ENCODE data around the gene ME2. TPM values are rescaled to one million over a fixed set of nuclear protein-coding genes. Genes with fewer than 3 reads are reported as not detected.

ME2 gene
- total and polyA plus RNA-seq, 2 donors (not counting 3 experiments of a cell fraction or from before 2014, with no cell fraction given), result 28.6 to 42.4 TPM

GRCh38 chr18:50969448-50969847 lies 90.5 kb downstream of the ME2 start:
- dilution Hi-C loops (cut with MboI; ENCODE audit: extremely low pct_ligation_motif_present, low sequenced_read_pairs) (no loop called here), intact Hi-C loops (cut with micrococcal nuclease) (no loop called here)
- TF ChIP-seq FOS (IDR thresholded peaks at IDR 0.05; ENCODE audit: borderline replicate concordance, insufficient read depth, low read length) (no peak), POLR2A (IDR thresholded peaks at IDR 0.05; ENCODE audit: low read depth, low read length) (no peak), JUN (IDR thresholded peaks at IDR 0.05; ENCODE audit: borderline replicate concordance, insufficient read depth, insufficient read length, low read depth) (no peak), CTCF (IDR thresholded peaks at IDR 0.05; ENCODE audit: extremely low read depth in 1 of 2, insufficient read depth in 1 of 2, low read depth in 1 of 2, low read length in 2 of 2) (no peak), MYC (IDR thresholded peaks at IDR 0.05; ENCODE audit: low read depth, low read length) (no peak), MAX (IDR thresholded peaks at IDR 0.05; ENCODE audit: insufficient read depth, insufficient read length) (no peak), GATA2 (IDR thresholded peaks at IDR 0.05; ENCODE audit: insufficient read depth, insufficient read length, low read depth, low read length) (no peak), POLR2AphosphoS5 (IDR thresholded peaks at IDR 0.05; ENCODE audit: insufficient read depth, low read depth, low read length) (no peak), EZH2 (IDR thresholded peaks at IDR 0.05; ENCODE audit: borderline replicate concordance, low read depth, low read length, severe bottlenecking) (no peak)
- Histone ChIP-seq H3K4me1 (ENCODE audit: control insufficient read depth, extremely low read depth, insufficient read depth, low read length) (peaks cover 11% of the 10 kb centered on the region), H2AFZ (ENCODE audit: low read depth, low read length) (no peak overlapping the region), H3K9me1 (replicated peaks; ENCODE audit: control insufficient read depth, extremely low read depth, insufficient read depth, low read length) (no peaks in the 10 kb centered on the region), H3K4me3 (replicated peaks in 1 of 3; ENCODE audit: insufficient read depth in 1 of 3, low read depth in 1 of 3, low read length in 3 of 3) (no peak overlapping the region), H3K9me3 (replicated peaks; ENCODE audit: control insufficient read depth, insufficient read depth, low read length) (no peaks in the 10 kb centered on the region), H3K27ac (ENCODE audit: insufficient read depth, low read depth, low read length) (no peak overlapping the region), H3K79me2 (ENCODE audit: control insufficient read depth, insufficient read depth, low read length) (peaks cover 6% of the 10 kb centered on the region), H3K4me2 (ENCODE audit: insufficient read depth, low read length) (peak overlapping the region; percentile 95), H3K27me3 (ENCODE audit: control insufficient read depth in 2 of 2, insufficient read depth in 2 of 2, low read length in 2 of 2) (no peaks in the 10 kb centered on the region), H4K20me1 (replicated peaks; ENCODE audit: control insufficient read depth, extremely low read depth, insufficient read depth, low read length) (no peaks in the 10 kb centered on the region), H3K9ac (replicated peaks; ENCODE audit: extremely low read depth, insufficient read depth, low read length) (no peak overlapping the region), H3K36me3 (ENCODE audit: control insufficient read depth in 2 of 2, extremely low read depth in 1 of 2, insufficient read depth in 2 of 2, low read length in 2 of 2) (no peaks in the 10 kb centered on the region)
- ChIA-PET POLR2A (no interaction called here), CTCF (no interaction called here)
- FAIRE-seq (no peak), DNase-seq (ENCODE audit: low read depth, low spot score) (no peak)
- no TSS peak for BruUV-seq (replicated peaks)

All from endothelial cell of umbilical vein (primary cell).